WTC11 (cell line): ENCODE measurements around the gene MFSD11. TPM values are rescaled to one million over a fixed set of nuclear protein-coding genes. Genes with fewer than 3 reads are reported as not detected.

Experiments
- ATAC-seq: fragments of 200-7000 bp; cut with Tn5 transposase; 2 replicates; pipeline ENCODE4 v1.10.0; 2021; ENCODE audit warnings: mild to moderate bottlenecking, moderate library complexity
- CTCF ChIA-PET: fragments of 300-600 bp; sonication (Branson Sonifier 250); formaldehyde crosslinking; loops from one replicate; lab custom pipeline; 2021; ENCODE audit warnings: antibody characterized with exemption; lab: Charles Lee
- POLR2A ChIA-PET: fragments of 350-600 bp; sonication (Branson Sonifier 250); formaldehyde crosslinking; loops from one replicate; lab custom pipeline; 2021; ENCODE audit warnings: antibody characterized with exemption; lab: Charles Lee
- DNase-seq: peaks from one replicate; pipeline ENCODE4 v3.0.0; 2021; ENCODE audit warnings: low spot score
- H3K27ac Mint-ChIP-seq: 2 replicates; pipeline ENCODE4 v1.8.0; 2021; ENCODE audit warnings: mixed read lengths
- H3K27me3 Mint-ChIP-seq: 2 replicates; pipeline ENCODE4 v1.8.0; 2021; ENCODE audit warnings: low read depth, mild to moderate bottlenecking, moderate library complexity, mixed read lengths
- H3K36me3 Mint-ChIP-seq: 2 replicates; pipeline ENCODE4 v1.8.0; 2021; ENCODE audit warnings: mixed read lengths
- H3K4me1 Mint-ChIP-seq: 2 replicates; pipeline ENCODE4 v1.8.0; 2022; ENCODE audit warnings: mixed read lengths
- H3K4me3 Mint-ChIP-seq: 2 replicates; pipeline ENCODE4 v1.8.0; 2021; ENCODE audit warnings: mild to moderate bottlenecking, moderate library complexity, mixed read lengths
- H3K9me3 Mint-ChIP-seq: 2 replicates; pipeline ENCODE4 v1.8.0; 2021; ENCODE audit warnings: mixed read lengths
- ATF3 ChIP-seq: sonication (generic); formaldehyde crosslinking; conservative IDR thresholded peaks from 2 replicates; pipeline ENCODE4 v1.8.1; 2022; ENCODE audit warnings: mild to moderate bottlenecking, missing genetic modification reagents
- CDX4 ChIP-seq: fragments of 250-450 bp; sonication (Bioruptor Pico); IDR thresholded peaks from 2 replicates; pipeline ENCODE4 v1.9.0; 2021; ENCODE audit warnings: moderate library complexity, mild to moderate bottlenecking, inconsistent platforms, borderline replicate concordance
- ETV6 ChIP-seq: sonication (generic); formaldehyde crosslinking; IDR thresholded peaks from 2 replicates; pipeline ENCODE4 v1.8.1; 2022; ENCODE audit warnings: mild to moderate bottlenecking, missing genetic modification reagents
- FOXP4 ChIP-seq: sonication (generic); formaldehyde crosslinking; IDR thresholded peaks from 2 replicates; pipeline ENCODE4 v1.8.0; 2022; ENCODE audit warnings: mild to moderate bottlenecking, missing genetic modification reagents
- GTF2I ChIP-seq: fragments of 250-450 bp; sonication (Bioruptor Pico); conservative IDR thresholded peaks from 2 replicates; pipeline ENCODE4 v1.4.0; 2021; ENCODE audit warnings: mild to moderate bottlenecking
- KAT7 ChIP-seq: sonication (generic); formaldehyde crosslinking; IDR thresholded peaks from 2 replicates; pipeline ENCODE4 v1.8.1; 2023; ENCODE audit warnings: missing genetic modification reagents, mild to moderate bottlenecking, borderline replicate concordance
- MAX ChIP-seq: sonication (generic); formaldehyde crosslinking; IDR thresholded peaks from 2 replicates; pipeline ENCODE4 v1.8.0; 2022; ENCODE audit warnings: mild to moderate bottlenecking, missing genetic modification reagents
- MLX ChIP-seq: sonication (generic); formaldehyde crosslinking; IDR thresholded peaks from 2 replicates; pipeline ENCODE4 v1.8.1; 2023; ENCODE audit warnings: mild to moderate bottlenecking, missing genetic modification reagents, moderate library complexity
- NFE2L1 ChIP-seq: sonication (generic); formaldehyde crosslinking; IDR thresholded peaks from 2 replicates; pipeline ENCODE4 v1.8.1; 2023; ENCODE audit warnings: missing genetic modification reagents
- NR3C1 ChIP-seq: sonication (generic); formaldehyde crosslinking; conservative IDR thresholded peaks from 2 replicates; pipeline ENCODE4 v1.8.1; 2023; ENCODE audit warnings: low read depth, mild to moderate bottlenecking, missing genetic modification reagents
- RORB ChIP-seq: fragments of 250-450 bp; sonication (Bioruptor Pico); IDR thresholded peaks from 2 replicates; pipeline ENCODE4 v1.9.0; 2021; ENCODE audit warnings: mild to moderate bottlenecking
- STAT6 ChIP-seq: sonication (generic); formaldehyde crosslinking; conservative IDR thresholded peaks from 2 replicates; pipeline ENCODE4 v1.8.1; 2023; ENCODE audit warnings: mild to moderate bottlenecking, low read depth, missing genetic modification reagents, moderate library complexity
- TCF7 ChIP-seq: sonication (generic); formaldehyde crosslinking; IDR thresholded peaks from 2 replicates; pipeline ENCODE4 v1.8.0; 2022; ENCODE audit warnings: mild to moderate bottlenecking, low read depth, missing genetic modification reagents, moderate library complexity
- TEAD4 ChIP-seq: sonication (generic); formaldehyde crosslinking; IDR thresholded peaks from 2 replicates; pipeline ENCODE4 v1.8.0; 2022; ENCODE audit warnings: mild to moderate bottlenecking, missing genetic modification reagents
- USF1 ChIP-seq: sonication (generic); formaldehyde crosslinking; IDR thresholded peaks from 2 replicates; pipeline ENCODE4 v1.8.0; 2022; ENCODE audit warnings: mild to moderate bottlenecking, missing genetic modification reagents
- ZNF232 ChIP-seq: sonication (generic); formaldehyde crosslinking; IDR thresholded peaks from 2 replicates; pipeline ENCODE4 v1.8.0; 2022; ENCODE audit warnings: mild to moderate bottlenecking, missing genetic modification reagents
- ZNF423 ChIP-seq: fragments of 250-450 bp; sonication (Bioruptor Pico); IDR thresholded peaks from 2 replicates; pipeline ENCODE4 v2.1.2; 2022; ENCODE audit warnings: mild to moderate bottlenecking, moderate library complexity
- total RNA-seq: library from RNA; stranded (reverse); gene quantifications from 3 replicates; pipeline ENCODE4 v1.2.3, GENCODE V29; 2021
- TF ChIP-seq, protein P1 (sequence below): sonication (generic); formaldehyde crosslinking; IDR thresholded peaks from 2 replicates; pipeline ENCODE4 v1.8.0; 2023; ENCODE audit warnings: missing genetic modification reagents
- TF ChIP-seq, protein P2 (sequence below): sonication (generic); formaldehyde crosslinking; IDR thresholded peaks from 2 replicates; pipeline ENCODE4 v1.8.1; 2022; ENCODE audit warnings: low read depth, mild to moderate bottlenecking, moderate library complexity, missing genetic modification reagents, borderline replicate concordance
- TF ChIP-seq, protein P3 (sequence below): sonication (generic); formaldehyde crosslinking; IDR thresholded peaks from 2 replicates; pipeline ENCODE4 v1.8.1; 2023; ENCODE audit warnings: mild to moderate bottlenecking, missing genetic modification reagents, moderate library complexity

MFSD11 gene
- total RNA-seq, 1 experiment from 2014 or later = 16.6 TPM

- peak overlapping the region; percentile 87; the same call in 1 of the 2 replicates for H3K27ac Mint-ChIP-seq
- ChIA-PET CTCF (interaction anchor here (1.8 to 6.8 kb wide), 2 partner anchors 9 to 19 kb away, joined by 11 to 45 read pairs; partner anchors contain the start of gene MXRA7), POLR2A (no interaction called here)
- no peak for TF ChIP-seq CDX4 (CRISPR knock-in tag)
- TF ChIP-seq TCF7 (CRISPR knock-in tag) = no peak
- no peak for TF ChIP-seq ETV6
- TF ChIP-seq TEAD4 (CRISPR knock-in tag) = no peak
- no peak for TF ChIP-seq ZNF423
- no peak for TF ChIP-seq STAT6 (CRISPR knock-in tag)
- TF ChIP-seq, protein P1, sequence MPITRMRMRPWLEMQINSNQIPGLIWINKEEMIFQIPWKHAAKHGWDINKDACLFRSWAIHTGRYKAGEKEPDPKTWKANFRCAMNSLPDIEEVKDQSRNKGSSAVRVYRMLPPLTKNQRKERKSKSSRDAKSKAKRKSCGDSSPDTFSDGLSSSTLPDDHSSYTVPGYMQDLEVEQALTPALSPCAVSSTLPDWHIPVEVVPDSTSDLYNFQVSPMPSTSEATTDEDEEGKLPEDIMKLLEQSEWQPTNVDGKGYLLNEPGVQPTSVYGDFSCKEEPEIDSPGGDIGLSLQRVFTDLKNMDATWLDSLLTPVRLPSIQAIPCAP = no peak
- TF ChIP-seq FOXP4 (CRISPR knock-in tag) = no peak
- no peak for TF ChIP-seq GTF2I
- no peak for TF ChIP-seq USF1
- TF ChIP-seq KAT7 (CRISPR knock-in tag) = no peak
- TF ChIP-seq RORB (CRISPR knock-in tag) = no peak
- TF ChIP-seq MLX (CRISPR knock-in tag) = no peak
- TF ChIP-seq, protein P2, sequence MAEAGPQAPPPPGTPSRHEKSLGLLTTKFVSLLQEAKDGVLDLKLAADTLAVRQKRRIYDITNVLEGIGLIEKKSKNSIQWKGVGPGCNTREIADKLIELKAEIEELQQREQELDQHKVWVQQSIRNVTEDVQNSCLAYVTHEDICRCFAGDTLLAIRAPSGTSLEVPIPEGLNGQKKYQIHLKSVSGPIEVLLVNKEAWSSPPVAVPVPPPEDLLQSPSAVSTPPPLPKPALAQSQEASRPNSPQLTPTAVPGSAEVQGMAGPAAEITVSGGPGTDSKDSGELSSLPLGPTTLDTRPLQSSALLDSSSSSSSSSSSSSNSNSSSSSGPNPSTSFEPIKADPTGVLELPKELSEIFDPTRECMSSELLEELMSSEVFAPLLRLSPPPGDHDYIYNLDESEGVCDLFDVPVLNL (CRISPR knock-in tag) = no peak
- TF ChIP-seq NR3C1 = no peak
- no peak for TF ChIP-seq ZNF232 (CRISPR knock-in tag)
- no peak for TF ChIP-seq NFE2L1 (CRISPR knock-in tag)
- TF ChIP-seq ATF3 (CRISPR knock-in tag) = no peak
- no peak for TF ChIP-seq MAX (CRISPR knock-in tag)
- TF ChIP-seq, protein P3, sequence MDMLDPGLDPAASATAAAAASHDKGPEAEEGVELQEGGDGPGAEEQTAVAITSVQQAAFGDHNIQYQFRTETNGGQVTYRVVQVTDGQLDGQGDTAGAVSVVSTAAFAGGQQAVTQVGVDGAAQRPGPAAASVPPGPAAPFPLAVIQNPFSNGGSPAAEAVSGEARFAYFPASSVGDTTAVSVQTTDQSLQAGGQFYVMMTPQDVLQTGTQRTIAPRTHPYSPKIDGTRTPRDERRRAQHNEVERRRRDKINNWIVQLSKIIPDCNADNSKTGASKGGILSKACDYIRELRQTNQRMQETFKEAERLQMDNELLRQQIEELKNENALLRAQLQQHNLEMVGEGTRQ (CRISPR knock-in tag) = no peak
- peaks cover 46% of the 10 kb centered on the region for H3K4me1 Mint-ChIP-seq
- H3K36me3 Mint-ChIP-seq = no peaks in the 10 kb centered on the region
- H3K27me3 Mint-ChIP-seq = no peaks in the 10 kb centered on the region
- DNase-seq (no peak), ATAC-seq (no peak; the same call in 1 of the 2 replicates)
- no peaks in the 10 kb centered on the region for H3K9me3 Mint-ChIP-seq
- no peak overlapping the region for H3K4me3 Mint-ChIP-seq
Observed at GRCh38 chr17:76700270-76700616, 37.7 kb upstream of the MFSD11 start.
